ENCODE results near the gene LGR4.

DNA sequence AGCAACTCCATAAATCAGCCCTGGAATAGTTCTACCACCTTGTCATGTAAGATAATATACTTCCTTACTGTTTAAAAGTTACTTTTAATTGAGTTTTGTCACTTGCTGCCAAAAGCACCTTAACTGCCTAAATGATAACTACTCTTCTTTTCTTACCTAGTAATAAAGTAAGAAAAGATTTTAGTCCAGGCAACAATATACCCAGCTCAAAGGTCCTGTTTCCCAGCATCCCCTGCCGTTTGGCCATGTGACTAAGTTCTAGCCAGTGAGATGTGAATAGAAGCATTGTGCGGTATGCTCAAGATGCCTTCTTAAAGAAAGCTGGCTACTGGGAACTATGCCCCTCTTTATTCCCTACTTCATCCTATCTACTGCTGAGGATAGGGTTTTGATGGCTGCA is 70.1 kb downstream of the LGR4 start:
- TF ChIP-seq, protein P1, sequence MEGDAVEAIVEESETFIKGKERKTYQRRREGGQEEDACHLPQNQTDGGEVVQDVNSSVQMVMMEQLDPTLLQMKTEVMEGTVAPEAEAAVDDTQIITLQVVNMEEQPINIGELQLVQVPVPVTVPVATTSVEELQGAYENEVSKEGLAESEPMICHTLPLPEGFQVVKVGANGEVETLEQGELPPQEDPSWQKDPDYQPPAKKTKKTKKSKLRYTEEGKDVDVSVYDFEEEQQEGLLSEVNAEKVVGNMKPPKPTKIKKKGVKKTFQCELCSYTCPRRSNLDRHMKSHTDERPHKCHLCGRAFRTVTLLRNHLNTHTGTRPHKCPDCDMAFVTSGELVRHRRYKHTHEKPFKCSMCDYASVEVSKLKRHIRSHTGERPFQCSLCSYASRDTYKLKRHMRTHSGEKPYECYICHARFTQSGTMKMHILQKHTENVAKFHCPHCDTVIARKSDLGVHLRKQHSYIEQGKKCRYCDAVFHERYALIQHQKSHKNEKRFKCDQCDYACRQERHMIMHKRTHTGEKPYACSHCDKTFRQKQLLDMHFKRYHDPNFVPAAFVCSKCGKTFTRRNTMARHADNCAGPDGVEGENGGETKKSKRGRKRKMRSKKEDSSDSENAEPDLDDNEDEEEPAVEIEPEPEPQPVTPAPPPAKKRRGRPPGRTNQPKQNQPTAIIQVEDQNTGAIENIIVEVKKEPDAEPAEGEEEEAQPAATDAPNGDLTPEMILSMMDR (conservative IDR thresholded peaks at IDR 0.05; ENCODE audit: low read length), result no peak
- TF ChIP-seq EZH2phosphoT487 (IDR thresholded peaks at IDR 0.05; ENCODE audit: borderline replicate concordance, low read depth, low read length), result no peak

All from OCI-LY7 (cell line).